ENCODE measurements around the gene PCDHGA3. TPM values are rescaled to one million over a fixed set of nuclear protein-coding genes. Genes with fewer than 3 reads are reported as not detected.

The PCDHGA3 gene
- 1 to 10 TPM; 1.5 to 4.4 (median 3.1) TPM for total RNA-seq
- under 1 TPM in 2 of 3 donors, not detected in 1; 0.19 to 0.60 TPM for polyA plus RNA-seq

GRCh38 chr5:141343242-141343952 is at the start of gene PCDHGA3:
Gene PCDHGA3 (plus strand): TSS chr5:141343829. CDS start chr5:141344034, 205 bp downstream.
- 33 to 37% methylated on average over 9 of the region's 9 CpGs for WGBS, 2 donors
- intact Hi-C loops (cut with DNase I) = no loop called here
- Histone ChIP-seq H3K36me3 (no peaks in the 10 kb centered on the region), H3K4me3 (peak within 1 kb of the TSS in 2 of 4 donors; percentile 13 to 22), H3K4me1 (no peaks in the 10 kb centered on the region), H3K9me3 (peaks cover 31 to 88% (median 54%) of the 10 kb centered on the region in 4 donors), H3K27me3 (peaks cover 0 to 37% (median 0%) of the 10 kb centered on the region in 3 donors), H3K27ac (no peak within 1 kb of the TSS)
- TF ChIP-seq POLR2A (IDR thresholded peaks at IDR 0.05) = no peak
- no peak for TF ChIP-seq CTCF (IDR thresholded peaks at IDR 0.05)
- TF ChIP-seq POLR2AphosphoS5 (IDR thresholded peaks at IDR 0.05) = no peak
- no peak for TF ChIP-seq EP300 (IDR thresholded peaks at IDR 0.05)
- DNase-seq = no peak

DNA sequence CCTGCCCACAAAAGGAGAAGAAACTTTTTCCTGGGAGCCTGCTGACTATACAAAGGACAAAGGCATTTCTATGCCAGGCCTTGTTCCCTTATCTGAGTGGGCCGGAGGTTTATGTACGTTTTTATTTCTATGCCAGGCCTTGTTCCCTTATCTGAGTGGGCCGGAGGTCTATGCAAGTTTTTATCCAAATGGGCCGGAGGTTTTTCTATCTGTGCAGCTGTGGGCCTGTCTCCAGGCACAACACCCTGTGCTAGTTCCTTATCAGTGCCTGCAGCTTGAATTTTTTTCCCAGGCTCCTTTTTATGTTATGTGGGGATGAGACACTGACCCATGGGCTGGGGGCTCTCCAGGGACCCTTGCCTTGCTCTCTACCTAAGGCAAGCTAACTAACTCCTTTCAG is 45.3 kb upstream of the PCDHGA3 start:
- no peaks in the 10 kb centered on the region for H3K4me1 ChIP-seq
- DNase-seq = no peak
- no peaks in the 10 kb centered on the region for H3K27me3 ChIP-seq
- no peak overlapping the region for H3K27ac ChIP-seq
- 73 to 90% methylated on average over 4 of the region's 4 CpGs for WGBS, 2 donors
- no peak overlapping the region for H3K4me3 ChIP-seq
- peaks cover 10 to 75% (median 53%) of the 10 kb centered on the region in 4 donors for H3K9me3 ChIP-seq
- H3K36me3 ChIP-seq = peaks cover 0 to 7% (median 0%) of the 10 kb centered on the region in 4 donors
- intact Hi-C loops (cut with DNase I) = no loop called here
- TF ChIP-seq POLR2AphosphoS5 (IDR thresholded peaks at IDR 0.05) (no peak), POLR2A (IDR thresholded peaks at IDR 0.05) (no peak), CTCF (IDR thresholded peaks at IDR 0.05) (no peak), EP300 (IDR thresholded peaks at IDR 0.05) (no peak)

- TF ChIP-seq POLR2AphosphoS5 (IDR thresholded peaks at IDR 0.05) = no peak
- no peak for TF ChIP-seq CTCF (IDR thresholded peaks at IDR 0.05)
- no peak for TF ChIP-seq POLR2A (IDR thresholded peaks at IDR 0.05)
- TF ChIP-seq EP300 (IDR thresholded peaks at IDR 0.05) = no peak
- no peaks in the 10 kb centered on the region for H3K36me3 ChIP-seq
- intact Hi-C loops (cut with DNase I) = no loop called here
- H3K4me3 ChIP-seq = no peak within 1 kb of the TSS
- H3K4me1 ChIP-seq = no peaks in the 10 kb centered on the region
- H3K27me3 ChIP-seq = no peaks in the 10 kb centered on the region
- H3K27ac ChIP-seq = no peak within 1 kb of the TSS
- no peak for DNase-seq
- H3K9me3 ChIP-seq = peaks cover 33 to 75% (median 65%) of the 10 kb centered on the region in 4 donors
- WGBS, 2 donors = 61 to 87% methylated on average over 36 of the region's 36 CpGs
Measured at GRCh38 chr5:141303756-141304155, 39.9 kb upstream of the PCDHGA3 start, which contains the start of gene SLC25A2. Gene SLC25A2 (minus strand): TSS chr5:141304049. CDS start chr5:141303865, 184 bp downstream.

DNA sequence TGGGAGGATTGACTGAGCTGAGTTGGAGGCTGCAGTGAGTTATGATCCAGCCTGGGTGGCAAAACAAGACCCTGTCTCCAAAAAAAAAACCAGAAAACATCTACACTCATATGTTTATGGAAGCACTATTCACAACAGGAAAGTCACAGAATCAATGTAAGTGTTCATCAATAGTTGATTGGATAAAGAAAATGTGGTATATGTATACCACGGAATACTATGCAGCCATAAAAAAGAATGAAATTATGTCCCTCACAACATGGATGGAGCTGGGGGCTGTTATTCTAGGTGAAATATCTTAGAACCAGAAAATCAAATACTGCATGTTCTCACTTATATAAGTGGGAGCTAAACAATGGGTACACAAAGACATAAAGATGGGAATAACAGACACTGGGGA is 37.0 kb upstream of the PCDHGA3 start:
- H3K9me3 ChIP-seq = peaks cover 33 to 76% (median 64%) of the 10 kb centered on the region in 4 donors
- 95 to 97% methylated on average over 1 of the region's 1 CpG for WGBS, 2 donors
- no peaks in the 10 kb centered on the region for H3K4me1 ChIP-seq
- H3K4me3 ChIP-seq = no peak overlapping the region
- H3K27ac ChIP-seq = no peak overlapping the region
- no peaks in the 10 kb centered on the region for H3K36me3 ChIP-seq
- DNase-seq = no peak
- no peak for TF ChIP-seq CTCF (IDR thresholded peaks at IDR 0.05)
- no peak for TF ChIP-seq POLR2A (IDR thresholded peaks at IDR 0.05)
- TF ChIP-seq POLR2AphosphoS5 (IDR thresholded peaks at IDR 0.05) = no peak
- no peaks in the 10 kb centered on the region for H3K27me3 ChIP-seq
- intact Hi-C loops (cut with DNase I) = no loop called here

Data from sigmoid colon (tissue), 7 donors.